Psoas muscle (tissue), 8 donors: Measurements from ENCODE around the gene NR4A2. TPM values are rescaled to one million over a fixed set of nuclear protein-coding genes. Genes with fewer than 3 reads are reported as not detected.

Experiments used
- ATAC-seq, 4 donors: fragments of 200-7000 bp; cut with Tn5 transposase; one replicate each; pipeline ENCODE4 v1.9.1; 2020; ENCODE audit warnings: moderate library complexity in 3 of 4, mild to moderate bottlenecking in 2 of 4
- DNase-seq, 2 donors: peaks; one replicate each; pipeline ENCODE4 v3.0.0-alpha.2; 2020
- H3K27ac ChIP-seq: fragments of 200-600 bp; one replicate; pipeline ENCODE4 v1.8.0; 2022
- H3K27me3 ChIP-seq, 3 donors: fragments of 200-600 bp in 1 of 3; one replicate each; pipeline versions ENCODE4 v1.6.1 to v1.8.0; 2013 to 2022; ENCODE audit warnings: low read length in 2 of 3, mild to moderate bottlenecking in 2 of 3, moderate library complexity in 1 of 3; ENCODE audit not compliant: insufficient read depth in 3 of 3
- H3K36me3 ChIP-seq, 2 donors: fragments of 200-600 bp in 1 of 2; one replicate each; pipeline versions ENCODE4 v1.6.1 to v1.8.0; 2013 to 2022; ENCODE audit warnings: low read depth in 1 of 2, mild to moderate bottlenecking in 1 of 2, moderate library complexity in 1 of 2; ENCODE audit not compliant: insufficient read depth in 1 of 2
- H3K4me1 ChIP-seq: fragments of 200-600 bp; one replicate; pipeline ENCODE4 v1.8.0; 2022
- H3K4me3 ChIP-seq: fragments of 200-600 bp; one replicate; pipeline ENCODE4 v1.8.0; 2022; ENCODE audit warnings: mild to moderate bottlenecking
- H3K9me3 ChIP-seq: fragments of 200-600 bp; one replicate; pipeline ENCODE4 v1.8.0; 2022
- CTCF ChIP-seq: fragments of 200-600 bp; IDR thresholded peaks from one replicate; pipeline ENCODE4 v1.8.0; 2022; ENCODE audit warnings: antibody characterized with exemption
- WGBS, 3 donors: extraction: QIAGEN DNeasy Blood & Tissue Kit; methylation state at CpG; one replicate each; pipeline versions ENCODE4 v1.1.6 to v1.1.7; 2013; 5-methylcytosine and 5-hydroxymethylcytosine counted together
- intact Hi-C, 2 donors: fragments of 100-400 bp; cut with DNase I; formaldehyde crosslinking; loops; one replicate each; pipeline versions ENCODE4 v1.11.0 to v1.14.2; 2022
- polyA plus RNA-seq, 3 donors: library from polyadenylated mRNA; stranded (reverse); fragments of 200-250 nt; gene quantifications; one replicate each; pipeline ENCODE4 v1.2.3, GENCODE V29; 2013
- total RNA-seq, 4 donors: library from RNA; stranded (reverse); fragmentation: NEBNext Ultra II Directional in 2 of 4; extraction: Animal tissue kit (Norgen Biotek cat#: 25700) in 2 of 4; gene quantifications; one replicate each; pipeline versions ENCODE4 v1.2.1 to v1.2.4, GENCODE V29; 2021 to 2023
- donor health status: healthy with polysubstance abuse.
- donor health status: DM: no; HTN: no; CAD: no; lungs with moderate emphysema.
- donor health status: Bipolar disorder and iron deficiency.
- donor health status: healthy.
- donor health status: DM: yes; HTN: yes; CAD: no.
- donor health status: DM: no; HTN: no; CAD: no.
- donor health status: DM: no; HTN: no; CAD: no.
- donor health status: DM: yes; HTN: yes; CAD: no.

NR4A2 gene
- total and polyA plus RNA-seq, 7 donors: 0.31 to 2.3 (median 1.2) TPM

- no peak for DNase-seq
- intact Hi-C loops: no loop called here
- Histone ChIP-seq H3K9me3 (no peaks in the 10 kb centered on the region), H3K4me1 (peaks cover 7% of the 10 kb centered on the region), H3K36me3 (no peaks in the 10 kb centered on the region), H3K27ac (peak overlapping the region; percentile 25), H3K4me3 (no peak overlapping the region), H3K27me3 (no peaks in the 10 kb centered on the region)
- no peak for ATAC-seq
- WGBS, 3 donors: 82 to 89% (median 83%) methylated on average over 3 of the region's 3 CpGs
- no peak for TF ChIP-seq CTCF
Measured at GRCh38 chr2:156345582-156345981, 13.1 kb upstream of the NR4A2 start.

DNA sequence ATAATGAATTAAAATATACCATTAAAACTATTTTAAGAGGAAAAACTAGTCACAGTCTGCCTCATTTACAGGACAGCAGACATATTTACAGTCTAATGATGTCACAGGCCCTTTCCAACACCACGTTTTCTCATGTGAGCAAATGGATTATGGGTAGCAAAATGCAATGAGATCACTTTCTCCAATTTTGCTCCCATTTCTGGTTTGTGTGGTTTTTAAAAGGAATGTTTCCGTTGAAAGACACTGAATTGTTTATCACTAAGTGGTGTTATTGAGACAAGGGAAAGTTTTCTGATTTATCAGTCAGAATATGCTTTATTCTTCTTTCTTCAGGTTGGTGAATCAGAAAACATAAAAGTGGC, 11.4 kb upstream of the NR4A2 start:
- Histone ChIP-seq H3K9me3 (no peaks in the 10 kb centered on the region), H3K27ac (no peak overlapping the region), H3K27me3 (no peaks in the 10 kb centered on the region), H3K36me3 (no peaks in the 10 kb centered on the region), H3K4me3 (no peak overlapping the region), H3K4me1 (peaks cover 24% of the 10 kb centered on the region)
- ATAC-seq: no peak
- WGBS, 3 donors: 43 to 59% (median 43%) methylated on average over 2 of the region's 2 CpGs
- TF ChIP-seq CTCF: no peak
- intact Hi-C loops: loop anchor here (2.0 to 5.0 kb wide), 2 partner anchors 93 kb away; partner anchors contain the start of gene GPD2 (in 2 of the 2)
- DNase-seq: no peak

DNA sequence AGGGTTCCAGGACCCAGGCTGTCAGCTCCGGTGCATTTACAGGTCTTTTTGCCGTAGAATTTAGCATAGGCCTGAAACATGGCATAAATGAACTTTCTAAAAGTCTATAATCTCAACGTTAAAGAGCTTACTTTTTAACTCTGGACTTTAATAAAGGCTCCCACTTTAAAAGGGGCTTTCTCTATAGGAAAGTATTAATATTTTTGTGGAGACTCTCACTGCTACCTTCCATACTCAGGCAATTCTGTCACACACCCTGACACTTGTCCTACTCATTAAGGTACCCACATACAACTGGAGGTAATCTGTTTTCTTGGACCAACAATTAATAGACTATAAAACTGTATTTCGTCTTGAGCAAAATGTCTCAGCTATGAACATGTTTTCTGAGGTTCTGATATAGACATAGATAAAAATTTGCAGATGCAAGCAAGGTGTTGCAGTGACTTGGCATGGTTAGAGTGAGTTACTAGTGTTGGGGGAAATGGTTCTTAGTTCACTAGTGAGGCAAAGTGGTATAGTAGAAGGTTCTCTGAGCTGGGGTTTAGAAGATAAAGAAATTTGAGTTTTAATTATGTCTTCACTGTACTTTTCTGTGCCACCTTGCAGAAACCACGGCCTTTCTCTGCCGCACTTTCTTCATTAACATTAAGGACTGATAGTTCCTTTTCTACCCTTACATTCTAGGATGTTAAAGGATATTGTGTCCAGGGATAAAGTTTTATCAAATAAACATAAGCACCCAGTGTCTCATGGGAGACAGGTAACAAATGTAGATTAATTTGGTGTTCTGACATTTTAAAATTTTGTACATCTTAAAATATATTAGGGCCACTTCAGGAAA, 10.8 kb upstream of the NR4A2 start:
- no peak for DNase-seq
- intact Hi-C loops: loop anchor here (2.0 to 5.0 kb wide), 2 partner anchors 93 to 94 kb away; partner anchors contain the start of gene GPD2 (in 2 of the 2)
- H3K9me3 ChIP-seq: no peaks in the 10 kb centered on the region
- peaks cover 30% of the 10 kb centered on the region for H3K4me1 ChIP-seq
- no peaks in the 10 kb centered on the region for H3K36me3 ChIP-seq
- peak in 1 of 4 donors; percentile 2 for ATAC-seq
- H3K27ac ChIP-seq: peak overlapping the region; percentile 100
- TF ChIP-seq CTCF: no peak
- WGBS, 3 donors: 38 to 46% (median 39%) methylated on average over 6 of the region's 6 CpGs
- H3K4me3 ChIP-seq: peak overlapping the region; percentile 89
- H3K27me3 ChIP-seq: no peaks in the 10 kb centered on the region

- TF ChIP-seq CTCF: no peak
- DNase-seq (peak; percentile 95 to 98), ATAC-seq (peak; percentile 93 to 95 (median 94))
- Histone ChIP-seq H3K36me3 (no peaks in the 10 kb centered on the region), H3K9me3 (no peaks in the 10 kb centered on the region), H3K4me1 (peaks cover 33% of the 10 kb centered on the region), H3K27me3 (no peaks in the 10 kb centered on the region), H3K27ac (peak overlapping the region; percentile 100), H3K4me3 (peak overlapping the region; percentile 89)
- 1% methylated on average over 47 to 82 of the region's 86 CpGs for WGBS, 3 donors
- intact Hi-C loops: loop anchor here (1.0 to 5.0 kb wide), 3 partner anchors 8 to 95 kb away; partner anchors contain the start of gene GPD2 (in 2 of the 2)
Measured at GRCh38 chr2:156342254-156343095, 10.0 kb upstream of the NR4A2 start.
